Stimulated activated CD8-positive, alpha-beta memory T cell treated with anti-CD3 and anti-CD28 coated beads, Interleukin-2, amount 100 ng/mL, for 48 hours (primary cell): ENCODE data around the gene UCP1.

Experiments
- DNase-seq, 2 donors: peaks; one replicate each; pipeline ENCODE4 v3.0.0-alpha.2; 2020; ENCODE audit warnings: low read depth in 2 of 2

Gene UCP1

GRCh38 chr4:140568507-140569306, at the start of gene UCP1:
TSS of gene UCP1 (minus strand) at chr4:140568961. CDS start at chr4:140568729, 232 bp downstream.
- DNase-seq, result no peak

DNA sequence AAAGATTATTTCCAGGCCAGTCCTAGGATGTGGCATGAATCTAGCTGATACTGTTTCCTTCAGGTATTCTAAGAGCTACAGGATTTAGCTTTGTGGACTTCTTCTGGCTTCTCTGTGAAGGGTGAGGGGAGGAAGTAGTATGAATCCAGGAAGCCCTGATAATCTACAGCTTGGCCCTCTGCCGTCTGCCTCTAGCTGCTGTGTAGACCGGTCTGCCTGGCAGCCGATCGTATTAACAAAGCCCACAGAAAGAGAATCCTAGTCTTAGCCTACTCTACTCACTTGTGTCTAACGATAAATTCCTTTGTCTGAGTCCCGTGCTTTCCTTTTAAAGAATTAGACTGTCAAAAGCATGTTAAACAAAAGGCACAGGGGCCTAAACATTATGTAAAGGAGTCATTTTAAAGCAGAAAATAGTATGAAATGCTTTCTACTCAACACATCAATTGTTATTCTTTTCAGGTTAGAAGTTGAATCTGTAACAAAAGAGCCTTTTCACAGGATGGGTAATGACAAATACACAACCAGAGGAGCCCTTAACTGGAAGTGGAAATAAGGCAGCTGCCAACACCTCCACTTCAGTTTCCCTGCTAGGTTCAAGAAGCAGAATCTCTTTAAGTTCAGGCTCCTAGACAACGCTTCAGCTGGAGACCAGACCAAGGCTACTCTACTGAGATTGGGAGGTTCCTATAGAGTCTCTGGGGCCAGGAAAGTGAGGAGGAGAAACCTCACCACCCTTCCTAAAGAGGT, 48.9 kb upstream of the UCP1 start:
- no peak for DNase-seq

DNA sequence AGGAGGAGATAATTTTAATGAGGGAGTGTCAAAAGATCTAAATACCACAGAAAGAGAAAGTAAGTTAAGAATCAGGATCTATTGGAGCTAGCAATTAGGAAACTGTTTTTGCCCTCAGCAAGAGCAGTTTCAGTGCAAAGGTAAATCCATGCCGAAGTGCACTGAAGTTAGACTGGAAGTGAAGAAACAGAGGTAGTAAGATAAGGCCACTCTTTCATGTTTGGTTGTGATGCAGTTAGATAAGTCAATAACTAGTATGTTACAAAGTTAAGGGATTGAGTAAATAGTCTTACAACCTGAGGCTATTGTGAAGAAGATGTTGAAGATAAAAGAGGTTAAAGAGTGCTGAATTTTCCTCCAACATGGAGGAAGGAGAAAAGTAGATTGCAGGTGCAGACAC, 46.7 kb upstream of the UCP1 start:
- no peak for DNase-seq

- DNase-seq, result no peak
Measured at GRCh38 chr4:140612357-140612756, 43.6 kb upstream of the UCP1 start.

GRCh38 chr4:140611854-140612253, 43.1 kb upstream of the UCP1 start:
- DNase-seq, result no peak

DNA sequence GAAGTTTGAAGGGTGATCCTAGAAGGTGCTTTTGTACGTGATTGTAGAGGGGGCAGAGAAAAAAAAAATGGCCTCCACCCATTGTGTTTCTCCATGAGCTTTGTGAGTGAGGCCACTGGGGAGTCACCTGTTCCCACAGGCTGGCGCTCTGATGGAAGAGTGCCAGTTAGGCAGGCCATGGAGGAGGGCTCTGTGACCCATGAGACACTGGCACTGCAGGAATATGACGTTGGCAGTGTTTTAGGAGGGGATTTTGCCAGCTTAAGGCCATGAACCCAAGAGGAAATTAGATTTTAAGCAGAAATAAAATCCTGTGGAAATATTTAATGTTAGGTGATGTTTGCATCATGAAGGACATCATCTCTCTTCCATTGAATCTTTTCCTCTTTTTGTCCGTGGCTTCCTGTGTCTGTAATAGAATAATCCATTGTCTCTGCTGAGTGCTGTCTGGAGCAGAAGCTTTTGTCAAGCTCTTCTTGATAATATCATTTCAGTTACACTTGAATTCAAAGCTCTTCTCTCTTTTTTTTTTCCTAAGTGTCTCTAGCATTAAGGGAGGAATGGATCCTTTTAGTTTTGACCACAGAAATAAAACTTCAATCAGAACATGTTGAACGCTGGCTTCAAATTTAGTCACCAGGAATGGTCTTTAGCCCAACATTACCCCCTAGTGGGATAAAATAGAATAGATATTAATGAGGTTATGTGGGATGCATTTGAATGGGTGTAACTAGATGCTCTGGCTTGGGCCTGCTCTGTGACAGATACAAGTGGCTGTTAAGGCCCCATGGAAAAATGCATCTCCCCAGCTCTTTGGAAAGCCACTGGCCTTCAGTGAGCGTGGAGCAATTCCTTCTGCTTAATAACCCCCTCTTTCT, 41.0 kb upstream of the UCP1 start:
- DNase-seq, result no peak

- DNase-seq, result no peak
Measured at GRCh38 chr4:140607852-140608251, 39.1 kb upstream of the UCP1 start.

GRCh38 chr4:140604544-140604943, 35.8 kb upstream of the UCP1 start:
- no peak for DNase-seq

GRCh38 chr4:140603286-140603685, 34.5 kb upstream of the UCP1 start:
- DNase-seq, result no peak

- DNase-seq, result no peak
Measured at GRCh38 chr4:140602714-140603113, 34.0 kb upstream of the UCP1 start.

GRCh38 chr4:140600408-140600807, 31.6 kb upstream of the UCP1 start:
- no peak for DNase-seq

GRCh38 chr4:140595065-140595464, 26.3 kb upstream of the UCP1 start:
- no peak for DNase-seq

- no peak for DNase-seq
Measured at GRCh38 chr4:140584439-140584838, 15.7 kb upstream of the UCP1 start.

DNA sequence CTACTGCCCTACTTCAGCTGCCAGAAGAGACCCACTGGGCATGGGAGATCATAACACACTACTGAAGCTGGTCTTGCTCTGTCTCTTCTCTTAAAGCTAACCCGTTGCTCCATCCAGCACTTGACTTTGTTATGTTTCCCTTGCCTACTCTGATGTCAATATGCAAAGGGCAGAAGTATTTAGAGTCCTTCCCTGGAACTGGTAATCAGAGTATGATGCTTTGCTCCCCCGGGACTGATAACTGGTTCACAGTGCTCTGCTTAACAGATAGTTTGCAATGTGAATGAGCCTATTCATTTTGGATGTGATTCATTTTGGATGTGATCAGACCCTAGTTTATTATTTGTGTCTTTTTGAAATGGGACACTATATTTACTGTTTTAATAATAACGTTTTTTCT, 12.3 kb upstream of the UCP1 start:
- no peak for DNase-seq

- no peak for DNase-seq
Measured at GRCh38 chr4:140579278-140579677, 10.5 kb upstream of the UCP1 start.

GRCh38 chr4:140575489-140575888, 6.7 kb upstream of the UCP1 start:
- DNase-seq, result no peak

GRCh38 chr4:140571620-140572019, 2.9 kb upstream of the UCP1 start:
- no peak for DNase-seq

- DNase-seq, result no peak
Measured at GRCh38 chr4:140569307-140569638, 512 bp upstream of the UCP1 start.

DNA sequence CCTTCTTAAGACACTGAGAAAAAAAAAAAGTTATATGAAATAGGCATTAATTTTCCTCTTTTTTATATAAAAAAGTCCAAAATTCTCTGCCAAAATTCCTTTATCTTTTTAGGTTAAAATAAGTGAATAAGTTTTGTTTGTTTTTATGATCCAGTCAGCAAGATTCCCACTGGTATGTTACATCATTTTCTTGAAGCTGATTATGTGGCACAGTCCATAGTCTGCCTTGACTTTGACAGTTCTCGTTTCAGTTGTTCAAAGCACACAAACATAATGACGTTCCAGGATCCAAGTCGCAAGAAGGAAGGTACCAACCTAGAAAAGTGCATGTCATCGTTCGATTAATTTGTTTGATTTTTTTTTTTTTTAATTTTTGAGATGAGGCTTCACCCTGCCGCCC, 9.1 kb downstream of the UCP1 start:
- no peak for DNase-seq

DNA sequence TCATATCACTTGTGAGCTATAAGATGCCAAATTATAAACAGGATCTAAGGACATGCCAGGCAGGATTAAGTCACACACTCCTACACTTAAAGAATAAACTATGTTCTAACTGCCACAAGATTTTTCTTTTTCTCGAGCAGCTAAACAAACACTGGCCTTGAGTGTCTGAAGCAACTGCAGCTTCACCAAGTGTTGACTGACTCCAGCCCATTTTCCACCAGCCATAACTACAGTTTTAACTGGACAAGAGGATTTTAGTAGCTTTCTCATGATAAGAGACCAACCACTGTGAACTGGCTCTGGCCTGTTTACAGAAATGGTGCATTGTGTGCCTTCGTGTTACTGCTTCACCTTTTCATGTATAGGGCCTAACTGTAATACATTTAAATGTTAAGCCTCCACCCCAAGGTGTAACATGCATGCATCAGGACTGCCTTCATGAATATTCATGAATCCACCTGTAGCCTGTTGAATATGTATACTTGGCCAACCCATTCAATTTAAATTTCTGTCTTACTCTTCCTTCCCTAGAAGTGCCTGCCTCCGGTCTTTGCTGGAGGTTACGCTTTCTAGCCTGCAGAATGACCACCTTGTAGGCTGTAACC, 10.8 kb downstream of the UCP1 start:
- no peak for DNase-seq

DNA sequence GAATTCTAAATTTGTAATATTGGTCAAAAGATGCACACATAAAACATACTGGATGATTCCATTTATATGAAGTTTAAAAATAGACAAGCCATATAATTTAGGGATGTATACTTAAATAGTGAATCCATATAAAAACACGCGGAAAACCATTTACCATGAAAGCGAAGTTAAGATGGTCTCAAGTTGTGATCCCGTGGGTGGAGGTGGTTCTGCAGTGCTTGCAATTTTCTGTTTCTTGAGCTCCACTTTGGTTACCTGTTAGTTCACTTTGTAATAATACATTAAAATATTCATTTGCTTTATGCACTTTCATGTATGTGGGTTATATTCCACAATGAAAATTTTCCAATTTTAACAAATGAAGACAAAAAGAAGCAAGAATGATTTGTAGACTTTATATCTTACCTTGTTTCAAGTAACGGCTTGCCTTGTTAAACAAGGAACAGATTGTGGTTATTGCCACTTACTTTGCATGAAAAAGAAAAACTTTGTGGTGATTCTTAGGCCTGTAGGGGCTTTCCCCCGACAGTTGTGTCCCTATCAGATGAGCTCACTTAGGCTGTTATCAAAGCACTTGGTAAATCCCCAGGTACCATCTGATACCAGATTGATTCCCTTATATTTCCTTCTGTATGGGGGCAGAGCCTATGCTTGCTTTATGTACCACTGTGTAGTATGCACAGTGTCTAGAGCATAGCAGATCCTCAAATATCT, 12.2 kb downstream of the UCP1 start:
- no peak for DNase-seq
